NB4 (cell line): ENCODE measurements around the gene AUH.

Experiments
- DNase-seq: peaks from one replicate; pipeline ENCODE4 v3.0.0; 2010; ENCODE audit warnings: low read depth
- H3K4me3 ChIP-seq: one replicate; pipeline ENCODE4 v1.5.1; 2011; ENCODE audit warnings: mild to moderate bottlenecking, low read depth, low read length, moderate library complexity
- MAX ChIP-seq: IDR thresholded peaks from 2 replicates; pipeline ENCODE4 v1.6.1; 2011; ENCODE audit warnings: low read depth, low read length
- MYC ChIP-seq: IDR thresholded peaks from 2 replicates; pipeline ENCODE4 v1.6.1; 2011; ENCODE audit warnings: low read depth, low read length
- POLR2A ChIP-seq: IDR thresholded peaks from 2 replicates; pipeline ENCODE4 v1.6.1; 2011; ENCODE audit warnings: mild to moderate bottlenecking; ENCODE audit not compliant: insufficient read length; ENCODE audit errors: extremely low read depth
- TF ChIP-seq, protein P1 (sequence below): IDR thresholded peaks from one replicate; pipeline ENCODE4 v1.5.1; 2012; ENCODE audit warnings: low read depth, low read length

Gene AUH

GRCh38 chr9:91191411-91192380 is 170.0 kb downstream of the AUH start:
- no peak overlapping the region for H3K4me3 ChIP-seq
- DNase-seq: no peak
- TF ChIP-seq, protein P1, sequence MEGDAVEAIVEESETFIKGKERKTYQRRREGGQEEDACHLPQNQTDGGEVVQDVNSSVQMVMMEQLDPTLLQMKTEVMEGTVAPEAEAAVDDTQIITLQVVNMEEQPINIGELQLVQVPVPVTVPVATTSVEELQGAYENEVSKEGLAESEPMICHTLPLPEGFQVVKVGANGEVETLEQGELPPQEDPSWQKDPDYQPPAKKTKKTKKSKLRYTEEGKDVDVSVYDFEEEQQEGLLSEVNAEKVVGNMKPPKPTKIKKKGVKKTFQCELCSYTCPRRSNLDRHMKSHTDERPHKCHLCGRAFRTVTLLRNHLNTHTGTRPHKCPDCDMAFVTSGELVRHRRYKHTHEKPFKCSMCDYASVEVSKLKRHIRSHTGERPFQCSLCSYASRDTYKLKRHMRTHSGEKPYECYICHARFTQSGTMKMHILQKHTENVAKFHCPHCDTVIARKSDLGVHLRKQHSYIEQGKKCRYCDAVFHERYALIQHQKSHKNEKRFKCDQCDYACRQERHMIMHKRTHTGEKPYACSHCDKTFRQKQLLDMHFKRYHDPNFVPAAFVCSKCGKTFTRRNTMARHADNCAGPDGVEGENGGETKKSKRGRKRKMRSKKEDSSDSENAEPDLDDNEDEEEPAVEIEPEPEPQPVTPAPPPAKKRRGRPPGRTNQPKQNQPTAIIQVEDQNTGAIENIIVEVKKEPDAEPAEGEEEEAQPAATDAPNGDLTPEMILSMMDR: no peak
- TF ChIP-seq MYC (no peak), MAX (no peak), POLR2A (no peak)

DNA sequence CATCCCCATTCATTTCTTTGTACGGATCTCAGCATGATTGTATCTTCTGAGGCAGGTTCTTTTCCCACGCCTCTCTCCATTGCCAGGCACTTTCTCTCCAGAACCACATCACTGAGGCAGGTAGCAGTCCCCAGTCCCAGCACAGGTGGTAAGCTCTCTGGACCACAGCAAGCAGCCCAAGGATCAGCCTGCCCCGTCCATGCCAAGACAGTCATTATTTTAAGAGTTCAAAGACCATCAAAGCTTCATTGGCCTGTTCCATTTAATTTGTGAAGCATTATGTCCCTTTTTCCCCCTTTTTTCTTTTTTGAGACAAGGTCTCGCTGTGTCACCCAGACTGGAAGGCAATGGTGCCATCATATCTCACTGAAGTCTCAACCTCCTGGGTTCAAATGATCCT is 171.7 kb downstream of the AUH start:
- no peak for TF ChIP-seq MAX
- TF ChIP-seq, protein P1: no peak
- TF ChIP-seq POLR2A: no peak
- H3K4me3 ChIP-seq: no peak overlapping the region
- no peak for DNase-seq

- TF ChIP-seq POLR2A (no peak), MAX (no peak), MYC (no peak)
- TF ChIP-seq, protein P1: no peak
- no peak for DNase-seq
- H3K4me3 ChIP-seq: no peak overlapping the region
These were observed 172.8 kb downstream of the AUH start for GRCh38 chr9:91188719-91189590.

DNA sequence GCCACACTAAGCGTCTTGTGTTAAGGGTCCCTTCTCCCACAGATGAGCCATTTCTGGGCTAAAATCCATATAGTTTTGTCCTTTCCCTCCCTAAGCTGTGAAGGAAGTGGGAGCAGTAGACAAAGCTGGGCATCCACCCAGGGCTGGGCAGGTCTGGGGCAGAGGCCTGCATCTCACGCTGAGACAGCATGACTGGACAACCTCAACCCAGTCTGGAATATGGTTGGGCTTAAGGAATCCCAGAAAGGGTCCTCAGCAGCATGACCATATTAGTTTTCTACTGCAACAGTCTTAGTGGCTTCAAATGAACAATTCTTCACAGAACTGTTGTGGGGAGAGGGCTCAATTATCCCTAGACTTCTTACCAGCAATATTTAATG is 173.8 kb downstream of the AUH start:
- TF ChIP-seq, protein P1: no peak
- TF ChIP-seq MYC (no peak), POLR2A (no peak), MAX (no peak)
- DNase-seq: no peak
- H3K4me3 ChIP-seq: no peak overlapping the region

GRCh38 chr9:91187311-91187964 is 174.3 kb downstream of the AUH start:
- no peak for DNase-seq
- TF ChIP-seq, protein P1: no peak
- no peak for TF ChIP-seq POLR2A
- TF ChIP-seq MYC: no peak
- TF ChIP-seq MAX: no peak
- no peak overlapping the region for H3K4me3 ChIP-seq
